Colon (tissue), 2 donors: Measurements from ENCODE around the gene SYNJ2BP.

Experiments used
- FAIRE-seq: peaks from 2 replicates; lab custom pipeline; 2012; peaks lifted over from hg19 to GRCh38; lab: Jason Lieb, UNC
- donor health status: control.
- donor health status: control.

The SYNJ2BP gene

GRCh38 chr14:70391493-70392391 is 25.1 kb downstream of the SYNJ2BP start:
- peak; percentile 53 for FAIRE-seq

- no peak for FAIRE-seq
Observed at GRCh38 chr14:70382536-70382935, 34.4 kb downstream of the SYNJ2BP start.

GRCh38 chr14:70380824-70381223 is 36.1 kb downstream of the SYNJ2BP start:
- no peak for FAIRE-seq

- FAIRE-seq = no peak
Observed at GRCh38 chr14:70378696-70379095, 38.2 kb downstream of the SYNJ2BP start.
